DMS53 treated with DMSO at 0.1 percent for 48 hours (cell line): ENCODE results near the gene ADCY2.

Experiments
- DNase-seq: peaks from one replicate; lab custom pipeline; 2025; ENCODE audit not compliant: unreplicated experiment; lab: John Stamatoyannopoulos, UW

Gene ADCY2

DNA sequence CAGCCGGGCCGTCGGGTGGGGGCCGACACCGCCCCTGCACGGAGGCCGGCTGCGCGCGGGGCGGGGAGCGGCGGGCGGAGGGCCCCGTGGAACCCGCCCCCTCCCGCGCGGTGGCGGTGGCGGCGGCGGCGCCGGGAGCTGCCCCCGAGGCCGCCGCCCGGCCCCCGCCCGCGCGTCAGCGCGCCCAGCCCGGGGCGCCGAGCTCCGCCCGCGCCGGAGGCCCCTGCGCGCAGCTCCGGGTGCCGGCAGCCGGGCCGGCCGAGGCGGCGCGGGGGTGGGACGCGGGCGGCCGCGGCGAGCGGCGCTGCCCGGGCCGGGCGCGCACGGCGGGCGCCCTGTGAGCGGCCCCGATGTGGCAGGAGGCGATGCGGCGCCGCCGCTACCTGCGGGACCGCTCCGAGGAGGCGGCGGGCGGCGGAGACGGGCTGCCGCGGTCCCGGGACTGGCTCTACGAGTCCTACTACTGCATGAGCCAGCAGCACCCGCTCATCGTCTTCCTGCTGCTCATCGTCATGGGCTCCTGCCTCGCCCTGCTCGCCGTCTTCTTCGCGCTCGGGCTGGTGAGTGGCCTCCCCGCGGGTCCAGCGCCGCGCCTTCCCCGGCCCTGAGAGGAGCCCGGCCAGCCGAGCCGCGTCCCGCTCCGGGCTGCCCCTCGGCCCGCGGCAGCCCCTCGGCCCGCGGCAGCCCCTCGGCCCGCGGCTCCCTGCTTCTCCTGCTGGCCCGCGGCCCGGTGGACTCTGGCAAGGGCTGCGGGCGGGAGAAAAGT is at the start of gene ADCY2:
Gene ADCY2 (plus strand): TSS at position 192 of the 766 bp plus-strand sequence. CDS start 159 bp downstream, at position 351.
- no peak for DNase-seq

DNA sequence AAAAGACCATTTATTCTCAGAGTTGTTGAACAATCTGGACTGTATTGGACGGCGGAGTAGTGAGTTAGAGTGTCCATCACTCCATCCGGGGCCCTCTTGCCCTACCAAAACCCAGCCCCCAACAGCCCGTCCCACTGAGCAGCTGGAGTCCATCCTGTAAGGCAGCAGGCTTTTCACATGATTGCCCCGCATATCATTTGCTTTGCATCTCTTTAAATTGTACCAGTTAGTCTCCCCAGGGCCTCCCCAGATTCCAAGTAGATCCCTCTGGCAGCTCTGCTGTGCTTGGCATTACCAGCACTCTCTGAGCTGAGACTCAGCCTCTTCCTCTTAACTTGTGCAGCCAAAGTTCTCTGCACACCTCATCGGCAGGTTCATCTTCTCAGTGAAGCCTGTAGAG is 48.6 kb upstream of the ADCY2 start:
- DNase-seq = no peak

DNA sequence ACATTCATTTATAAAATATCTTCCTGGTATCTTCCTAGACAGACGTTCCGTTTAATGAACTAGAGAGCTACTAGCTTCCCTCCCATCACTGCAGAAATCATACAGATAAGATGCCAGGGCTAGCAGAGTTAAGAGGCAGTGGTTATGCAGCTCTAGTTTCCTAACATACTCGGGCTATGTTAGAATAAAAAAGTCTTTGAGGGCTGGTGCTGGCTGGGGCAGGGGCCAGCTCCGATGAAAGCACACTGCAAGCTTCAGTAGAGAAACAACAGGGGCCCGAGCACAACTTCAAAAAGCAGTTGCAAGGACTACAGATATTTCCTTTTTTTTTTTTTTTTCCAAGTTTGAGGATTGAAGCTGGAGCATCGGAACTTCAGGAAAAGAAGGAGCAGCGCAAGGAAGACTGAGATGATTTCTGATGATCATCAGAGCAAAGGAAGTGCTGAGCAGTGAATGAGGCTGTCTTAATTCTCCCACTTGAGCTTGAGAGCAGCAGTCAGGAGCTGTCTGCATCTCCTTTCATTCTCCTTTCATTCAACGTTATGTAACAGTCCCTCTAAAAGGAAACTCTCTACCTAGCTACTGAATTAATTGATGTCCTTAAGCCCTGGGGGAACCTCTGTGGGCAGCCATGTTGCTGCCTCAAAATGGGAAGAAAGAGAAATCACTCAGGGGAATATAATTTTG is 47.6 kb upstream of the ADCY2 start:
- no peak for DNase-seq

GRCh38 chr5:7361593-7361992 is 34.3 kb upstream of the ADCY2 start:
- DNase-seq = no peak

- DNase-seq = no peak
Observed at GRCh38 chr5:7363067-7363677, 32.8 kb upstream of the ADCY2 start.

GRCh38 chr5:7364226-7364875 is 31.6 kb upstream of the ADCY2 start:
- no peak for DNase-seq

DNA sequence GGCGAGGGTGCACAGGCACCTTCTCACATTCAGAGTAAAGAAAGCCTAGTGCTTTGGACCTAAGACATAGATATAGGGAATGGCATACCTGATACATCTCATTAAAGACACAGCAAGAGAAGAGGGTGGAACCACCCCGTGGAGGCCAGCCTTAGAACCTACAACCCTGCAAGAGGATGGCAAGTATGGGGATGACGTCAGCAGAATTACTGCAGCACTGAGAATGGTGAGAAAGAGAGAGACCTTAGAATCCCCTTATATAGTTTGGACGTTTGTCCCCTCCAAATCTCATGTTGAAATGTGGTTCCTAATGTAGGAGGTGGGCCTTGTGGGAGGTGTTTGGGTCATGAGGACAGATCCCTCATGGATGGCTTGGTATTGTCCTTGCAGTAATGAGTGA is 28.2 kb upstream of the ADCY2 start:
- no peak for DNase-seq

- DNase-seq = no peak
Observed at GRCh38 chr5:7372399-7372798, 23.5 kb upstream of the ADCY2 start.

DNA sequence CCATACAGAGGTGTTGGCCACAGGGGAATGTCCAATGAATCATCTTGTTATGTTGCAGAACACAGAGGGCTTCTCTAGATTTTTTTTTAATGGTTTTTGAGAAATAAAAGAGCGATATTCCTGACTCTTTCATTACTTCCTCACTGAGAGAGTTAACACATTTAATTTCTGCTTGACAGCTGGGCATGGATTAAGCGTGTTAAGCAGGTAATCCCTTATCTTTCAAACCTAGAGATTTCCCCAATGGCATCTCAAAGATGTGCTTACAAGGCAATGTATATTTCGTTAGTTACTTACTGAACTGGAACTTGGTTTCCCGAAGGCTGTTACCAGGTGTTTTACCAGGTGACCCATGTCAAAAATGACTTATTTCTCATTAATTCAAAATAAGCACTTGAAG is 21.8 kb upstream of the ADCY2 start:
- no peak for DNase-seq

DNA sequence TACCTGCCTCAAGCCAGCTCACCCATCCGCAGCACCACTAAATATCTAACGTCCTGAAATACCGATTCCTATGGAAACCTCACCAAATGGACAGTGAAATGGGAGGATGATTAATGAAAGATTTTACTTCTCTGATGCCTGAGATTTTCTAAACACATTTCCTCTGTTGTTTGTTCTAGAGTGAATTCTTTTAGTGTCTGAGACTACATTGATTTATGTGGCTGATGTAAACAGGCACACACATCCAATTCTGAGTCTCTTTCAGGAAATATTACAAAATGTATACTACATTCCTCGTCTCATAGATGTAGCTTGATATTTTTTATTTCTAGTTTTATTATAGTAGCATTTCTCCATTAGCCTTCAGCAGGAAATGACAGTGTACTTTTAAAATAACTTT is 20.5 kb upstream of the ADCY2 start:
- DNase-seq = no peak

DNA sequence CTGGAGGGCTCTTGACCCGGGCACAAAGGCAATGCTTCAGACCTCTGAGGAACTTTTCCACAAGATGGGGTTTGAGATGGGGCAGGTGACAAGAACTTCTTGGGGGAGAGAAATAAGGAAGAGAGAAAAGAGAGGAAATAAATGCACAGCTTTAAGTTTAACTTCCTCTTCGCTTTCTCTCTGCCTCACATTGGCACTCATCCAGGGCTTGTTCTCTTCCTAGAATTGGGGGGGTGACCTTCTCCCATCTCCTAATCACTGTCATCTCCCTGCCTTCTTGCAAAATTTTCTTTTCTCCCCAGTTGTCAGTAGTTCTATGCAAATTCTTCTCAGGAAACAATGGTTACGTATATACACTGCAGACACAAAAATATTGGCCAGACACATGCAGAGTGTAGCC is 19.1 kb upstream of the ADCY2 start:
- DNase-seq = no peak

DNA sequence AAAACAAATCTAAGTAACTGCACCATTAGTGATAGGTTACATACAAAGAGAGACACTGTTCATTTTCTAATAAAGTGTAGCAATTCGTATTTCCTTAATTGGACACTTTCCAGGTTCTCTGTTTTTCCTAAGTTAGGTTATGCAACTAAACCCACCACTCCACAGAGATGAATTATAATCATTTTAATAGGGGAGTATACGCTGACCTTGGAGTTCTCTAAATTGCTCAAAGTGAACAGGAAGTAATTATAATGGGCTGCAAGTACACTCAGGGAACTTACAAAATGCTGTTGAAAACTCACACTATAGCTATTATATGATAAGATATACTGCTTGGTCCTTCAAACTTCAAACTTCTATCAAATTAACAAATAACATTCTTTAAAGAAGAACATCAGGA is 18.2 kb upstream of the ADCY2 start:
- DNase-seq = no peak

- DNase-seq = no peak
Observed at GRCh38 chr5:7382588-7382987, 13.3 kb upstream of the ADCY2 start.

DNA sequence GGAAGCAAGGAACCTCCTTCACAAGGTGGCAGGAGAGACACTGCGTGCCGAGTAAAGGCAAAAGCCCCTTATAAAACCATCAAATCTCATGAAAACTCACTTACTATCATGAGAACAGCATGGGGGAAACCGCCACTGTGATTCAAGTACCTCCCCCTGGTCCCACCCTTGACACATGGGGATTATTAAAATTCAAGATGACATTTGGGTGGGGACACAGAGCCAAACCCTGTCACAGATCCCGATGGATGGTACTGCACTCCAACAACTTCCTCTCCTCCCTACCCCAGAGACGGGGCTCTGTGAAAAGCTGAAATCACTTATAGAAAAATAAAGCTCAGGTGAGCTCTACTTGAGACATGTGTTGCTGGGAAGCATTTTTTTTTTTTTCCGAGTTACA is 10.3 kb upstream of the ADCY2 start:
- no peak for DNase-seq

GRCh38 chr5:7388553-7388952 is 7.4 kb upstream of the ADCY2 start:
- DNase-seq = no peak

DNA sequence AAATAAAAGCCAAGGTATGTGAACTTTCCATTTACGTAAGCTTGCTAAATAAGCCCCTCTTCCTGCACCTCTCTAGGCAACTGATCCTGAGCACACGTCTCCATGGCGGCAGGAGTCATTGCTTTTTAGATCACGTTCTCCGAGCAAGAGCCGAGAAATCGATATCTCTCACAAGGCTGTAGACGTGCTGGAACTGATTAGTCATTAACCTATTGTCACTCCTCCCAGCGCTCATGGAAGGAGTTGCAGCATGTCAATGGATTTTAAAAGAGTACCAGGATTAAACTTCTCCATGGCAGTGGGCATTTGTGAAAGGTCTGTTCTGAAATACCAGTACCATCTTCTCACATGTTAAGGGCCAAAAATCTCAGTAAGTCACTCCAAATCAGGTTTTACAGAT is 4.7 kb upstream of the ADCY2 start:
- no peak for DNase-seq

DNA sequence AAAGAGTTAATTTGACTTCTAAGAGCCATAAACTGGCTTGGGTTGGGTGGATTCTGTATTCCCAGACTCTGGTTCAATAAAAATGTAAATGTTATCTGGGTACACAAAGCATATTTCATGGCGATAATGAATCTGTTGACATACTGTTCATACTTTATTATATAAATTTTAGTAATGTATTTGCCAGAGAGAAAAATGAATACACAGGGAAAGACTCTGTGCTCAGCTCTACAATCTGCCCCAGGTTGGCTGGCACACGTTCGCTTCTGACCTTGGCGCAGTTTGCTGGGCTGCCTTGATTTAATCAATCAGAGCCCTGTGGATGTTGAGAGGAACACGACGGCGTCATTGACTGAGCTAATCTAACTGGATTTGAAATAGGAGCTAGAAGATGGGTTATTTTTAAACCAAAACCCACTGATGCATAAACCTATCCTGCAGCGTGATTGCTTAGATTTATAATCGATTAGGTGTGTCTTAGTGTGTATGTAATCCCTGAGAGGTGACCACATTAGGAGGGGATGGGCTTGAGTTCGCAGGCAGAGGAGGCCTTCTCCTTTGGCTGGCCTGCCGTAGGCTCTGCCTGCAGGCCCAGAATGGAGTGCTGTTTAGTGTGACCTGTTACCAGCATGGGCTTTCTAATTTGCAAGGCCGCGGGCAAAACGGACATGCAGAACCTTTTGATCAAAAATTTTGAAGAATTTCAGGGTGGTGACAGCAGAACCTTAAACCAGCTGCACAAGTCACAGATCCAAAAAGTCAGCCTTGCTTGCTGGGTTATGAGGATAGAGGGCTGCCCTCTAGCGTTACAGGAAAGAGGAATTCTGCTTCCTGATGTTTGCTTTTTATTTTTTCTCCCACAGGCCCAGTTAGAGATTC is 3.9 kb upstream of the ADCY2 start:
- DNase-seq = peak; percentile 31

- DNase-seq = no peak
Observed at GRCh38 chr5:7392693-7393024, 3.3 kb upstream of the ADCY2 start.

DNA sequence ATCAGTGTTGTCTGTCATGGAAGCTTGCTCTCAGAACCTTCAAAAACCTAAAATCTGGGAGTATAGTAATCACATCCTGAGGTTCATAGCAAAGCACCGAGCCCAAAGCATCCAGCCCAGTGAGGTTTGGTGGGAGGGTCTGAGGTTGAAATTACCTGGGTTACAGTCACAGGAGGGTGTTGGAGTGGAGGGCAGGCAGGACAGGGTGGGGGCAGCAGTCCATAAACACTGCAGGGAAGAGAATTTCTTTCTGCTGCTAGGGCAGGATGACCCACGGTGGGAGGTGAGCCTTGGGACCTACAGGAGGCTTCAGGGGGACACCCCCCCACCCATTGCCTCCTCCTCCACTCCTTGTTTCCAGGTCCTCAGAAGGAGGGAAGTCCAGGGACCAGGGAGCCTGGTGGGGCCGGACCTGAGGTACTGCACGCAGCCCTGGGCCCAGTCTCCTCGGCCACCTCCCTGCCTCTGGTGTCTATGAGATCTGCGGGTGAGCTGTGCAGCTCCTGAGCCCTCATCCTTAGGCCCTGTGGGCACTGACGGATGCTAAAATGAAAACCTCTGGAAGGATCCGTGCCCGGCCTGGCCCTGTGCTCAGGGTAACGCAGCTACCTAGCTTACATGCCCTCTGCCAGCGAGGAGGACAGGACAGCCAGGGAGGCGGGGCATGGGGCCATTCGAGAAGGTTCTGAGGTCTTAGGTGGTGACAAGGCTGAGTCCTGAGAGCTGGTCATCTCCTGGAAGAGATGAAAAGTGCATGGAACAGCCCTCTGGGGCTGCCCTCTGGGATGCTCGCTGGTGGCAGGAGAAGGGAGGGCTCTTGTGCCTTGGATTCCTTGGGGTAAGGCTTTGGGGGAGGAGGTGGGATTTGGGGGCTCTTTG is 1.8 kb upstream of the ADCY2 start:
- DNase-seq = no peak

DNA sequence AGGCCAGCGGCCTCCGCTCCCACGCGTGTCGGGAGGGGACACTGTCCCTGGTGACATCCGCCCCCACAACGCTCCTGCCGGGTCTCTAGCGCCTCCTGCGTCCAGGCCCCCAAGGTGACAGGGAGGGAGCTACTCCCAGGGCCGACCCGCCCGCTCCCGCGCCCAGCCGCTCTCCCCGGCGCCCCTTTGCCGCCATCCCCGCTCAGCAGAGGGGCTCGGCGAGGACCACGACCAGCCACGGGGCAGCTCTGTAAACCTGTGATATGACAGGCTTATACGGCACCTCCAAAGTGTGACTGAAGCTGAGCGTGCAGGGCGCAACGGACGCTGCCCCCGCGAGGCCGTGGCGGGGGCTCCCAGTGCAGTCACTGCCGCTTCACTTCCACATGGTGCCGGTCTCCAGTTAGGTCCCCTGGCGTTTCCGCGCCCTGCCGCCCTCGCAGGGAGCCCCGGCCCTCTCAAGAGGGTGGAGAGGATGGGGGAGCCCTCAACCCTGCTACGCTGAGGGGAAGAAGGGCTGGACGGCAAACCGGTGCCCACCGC is 978 bp upstream of the ADCY2 start:
- DNase-seq = no peak
